GM18508 (cell line): ENCODE results near the gene SLC6A11.

Source experiments
- ATAC-seq: cut with Tn5 transposase; IDR thresholded peaks from one replicate; pipeline ENCODE4 v1.9.1; 2021; ENCODE audit warnings: moderate number of reproducible peaks; ENCODE audit not compliant: insufficient read depth, unreplicated experiment

SLC6A11 gene

DNA sequence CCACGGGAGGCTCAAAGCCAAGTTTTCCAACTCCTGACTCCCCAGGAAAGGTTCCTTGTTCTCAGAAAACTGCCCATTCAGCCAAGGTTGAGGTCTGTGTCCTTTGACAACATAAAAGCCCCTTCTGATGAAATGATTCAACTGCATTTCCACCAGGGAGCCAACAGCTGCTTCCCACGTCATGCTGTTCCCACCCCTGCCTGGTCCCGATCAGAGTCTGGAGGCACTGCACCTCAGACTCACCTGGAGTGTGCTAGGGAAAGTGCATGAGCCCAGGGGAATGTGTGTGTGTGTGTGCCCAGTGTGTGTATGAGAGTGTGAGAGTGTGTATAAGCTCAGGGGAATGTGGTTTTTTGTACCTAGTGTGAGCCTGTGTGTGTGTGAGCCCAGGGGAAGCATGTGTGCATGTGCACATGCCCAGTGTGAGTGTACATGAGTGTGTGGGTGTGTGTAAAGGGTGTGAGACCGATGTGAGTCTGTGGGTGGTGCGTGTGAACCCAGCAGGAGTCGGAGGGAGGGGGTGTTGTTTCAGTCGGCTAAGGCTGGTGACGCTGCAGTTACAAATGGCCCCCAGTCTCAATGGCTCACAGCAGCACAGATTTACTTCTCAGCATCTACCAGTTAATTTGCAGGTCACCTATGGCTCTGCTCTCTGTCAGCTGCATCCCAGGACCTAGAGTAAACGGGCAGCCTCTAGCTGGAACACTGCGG lies 156.2 kb downstream of the SLC6A11 start:
- ATAC-seq, result no peak

DNA sequence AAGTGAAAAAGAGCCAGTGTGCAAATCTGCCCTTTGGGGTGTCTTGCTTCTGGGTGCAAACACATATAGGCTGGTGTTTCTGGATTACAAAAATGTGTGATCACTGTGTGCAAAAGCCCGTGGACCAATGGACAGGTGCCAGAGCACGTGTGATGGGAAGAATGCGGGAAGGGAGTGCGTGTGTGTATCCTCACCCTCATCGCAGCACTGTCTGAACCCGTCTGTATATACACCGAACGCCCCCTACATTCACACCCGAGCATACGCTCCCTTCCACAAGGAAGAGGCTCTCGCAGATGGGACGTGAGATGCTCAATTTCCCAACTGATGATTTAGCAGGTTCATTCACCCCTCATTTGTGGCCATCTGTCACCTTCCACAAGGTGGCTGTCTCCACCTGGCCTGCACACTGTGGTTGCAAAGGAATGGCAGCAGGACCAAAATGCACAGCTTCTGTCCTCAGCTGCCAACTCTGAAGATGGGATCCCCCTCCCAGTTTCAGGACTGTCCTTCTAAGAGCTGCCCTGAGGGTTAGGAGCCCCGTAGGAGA lies 157.1 kb downstream of the SLC6A11 start:
- no peak for ATAC-seq

DNA sequence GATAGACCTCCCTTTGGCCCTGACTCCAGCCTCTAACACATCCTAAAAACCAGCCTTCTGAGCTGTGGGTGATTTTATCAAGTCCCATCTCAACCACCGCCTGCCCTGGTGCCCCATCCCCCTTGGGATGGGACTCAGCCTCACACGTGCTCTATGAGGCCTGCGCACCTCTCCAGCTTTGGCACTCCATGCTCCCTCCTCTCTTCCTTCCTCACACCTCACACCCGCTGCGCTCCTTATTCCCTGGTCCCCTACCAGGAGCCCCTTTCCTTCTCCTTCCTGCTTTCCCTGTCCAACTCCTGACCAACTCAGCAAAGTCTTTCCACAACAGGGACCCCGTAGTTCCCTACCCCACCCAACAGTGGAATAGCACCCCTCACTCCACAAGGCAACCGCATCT lies 158.1 kb downstream of the SLC6A11 start:
- ATAC-seq, result no peak

DNA sequence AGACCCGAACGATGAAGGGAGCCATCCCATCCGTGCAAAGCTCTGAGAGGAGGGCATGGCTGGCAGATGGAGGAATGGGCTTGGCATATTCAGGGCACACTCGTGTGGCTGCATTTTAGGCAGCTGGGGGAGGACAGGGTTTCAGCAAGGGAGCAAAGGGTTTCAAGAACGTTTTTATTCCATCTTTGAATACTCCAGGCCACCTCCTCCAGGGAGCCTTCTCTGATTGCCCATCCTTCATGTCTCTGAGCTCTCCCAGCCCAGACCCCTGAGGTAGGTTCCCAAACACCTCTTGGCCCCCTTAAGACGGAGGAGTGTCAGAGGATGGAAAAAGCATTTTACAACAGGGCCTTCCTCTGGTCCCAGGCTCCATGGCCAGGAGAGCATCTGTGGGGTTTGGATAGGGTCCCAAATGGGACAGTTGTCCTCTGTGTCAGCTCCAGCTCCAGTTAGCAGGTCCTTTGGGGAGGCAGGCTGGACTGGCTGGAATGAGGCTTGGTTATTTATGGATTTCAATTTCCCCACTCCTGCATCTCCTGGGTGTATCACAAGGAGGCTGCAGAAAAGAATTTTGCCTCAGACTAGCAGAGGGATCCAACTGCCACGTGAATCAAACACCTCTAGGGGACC lies 158.8 kb downstream of the SLC6A11 start:
- no peak for ATAC-seq

DNA sequence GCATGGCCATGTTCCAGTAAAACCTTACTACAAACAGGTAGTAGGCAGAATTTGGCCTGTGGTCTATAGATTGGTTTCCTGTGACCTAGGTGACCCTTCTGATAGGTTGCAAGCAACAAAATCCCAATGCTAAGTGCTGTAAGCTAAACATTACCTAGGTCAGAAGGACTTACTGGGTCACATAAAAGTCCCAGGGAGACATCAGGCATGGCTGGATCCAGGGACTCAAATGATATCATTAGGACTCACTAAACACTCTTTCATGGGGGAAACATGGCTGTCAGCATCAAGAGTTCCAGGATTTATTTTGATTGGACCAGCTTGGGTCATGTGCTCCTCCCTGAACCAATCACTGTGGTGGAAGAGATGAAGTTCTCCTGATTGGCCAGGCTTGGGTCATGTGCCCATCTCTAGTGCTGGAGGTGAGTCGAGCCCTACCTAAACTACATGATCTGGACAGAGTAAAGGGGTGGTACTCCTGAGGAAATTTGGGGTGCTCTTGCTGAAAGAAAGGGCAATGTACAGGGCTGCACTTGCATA lies 159.7 kb downstream of the SLC6A11 start:
- no peak for ATAC-seq

DNA sequence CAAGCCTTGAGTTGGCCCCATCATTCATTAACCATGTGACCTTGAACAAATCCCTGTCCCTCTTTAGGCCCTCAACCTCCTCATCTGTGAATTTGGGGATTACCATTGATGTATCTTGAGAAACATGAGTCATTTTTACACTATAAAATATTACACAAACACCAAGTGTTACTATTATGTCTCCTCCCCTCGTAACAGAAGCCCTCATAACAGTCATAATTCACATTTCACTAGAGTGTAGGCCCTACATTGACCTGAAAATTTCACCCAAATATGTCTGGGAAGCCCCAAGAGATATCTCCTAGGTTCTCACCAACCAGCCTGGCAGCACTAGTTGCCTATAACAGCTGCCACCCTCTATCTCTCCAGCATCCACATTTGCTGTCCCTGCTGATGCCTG lies 160.7 kb downstream of the SLC6A11 start:
- no peak for ATAC-seq

DNA sequence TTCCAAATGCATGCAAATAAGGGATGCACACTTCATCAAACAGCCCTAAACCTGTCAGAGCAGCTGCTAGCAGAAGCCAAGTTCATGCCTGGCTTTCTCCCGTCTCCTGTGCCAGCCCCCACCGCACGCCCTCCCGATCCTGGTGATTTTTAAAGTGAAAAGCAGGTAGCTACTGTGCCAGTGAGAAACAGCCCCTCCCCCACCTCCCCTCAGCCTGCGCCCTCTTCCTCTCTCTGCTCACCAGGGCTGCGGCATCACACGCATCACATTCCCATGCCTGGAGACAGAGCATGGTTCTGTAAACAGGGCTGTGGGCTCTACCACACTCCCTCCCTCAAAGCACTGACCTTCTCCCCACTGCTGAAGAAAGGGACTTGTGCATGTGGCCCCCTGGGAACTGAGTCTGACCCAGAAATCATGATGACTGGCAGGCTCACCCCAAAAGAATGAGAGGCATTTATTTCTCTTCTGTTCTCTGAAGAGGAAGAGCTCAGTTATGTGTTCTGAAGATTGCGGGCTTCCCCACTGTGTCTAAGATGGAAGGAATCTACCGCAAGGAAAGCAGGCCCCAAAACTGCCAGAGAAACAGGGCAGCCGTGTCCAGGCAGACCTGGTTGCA lies 162.0 kb downstream of the SLC6A11 start:
- ATAC-seq, result no peak

DNA sequence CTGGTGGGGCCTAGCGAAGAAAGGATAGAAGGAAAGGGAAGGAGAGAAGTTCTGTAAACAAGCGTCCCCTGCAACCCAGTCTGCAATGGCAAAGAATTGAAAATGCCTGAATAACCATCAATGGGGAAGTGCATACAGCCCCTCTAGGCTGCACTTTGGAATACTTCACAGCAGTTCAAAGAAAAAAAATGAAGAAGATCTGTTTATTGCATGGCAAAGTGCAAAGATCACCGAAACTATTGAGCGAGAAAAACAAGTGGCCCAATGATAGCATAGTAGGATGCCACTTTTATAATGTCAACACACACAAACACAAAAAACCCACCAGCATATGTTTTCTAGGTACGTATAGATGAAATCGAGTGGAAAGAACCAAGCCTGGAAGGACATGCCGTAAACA lies 162.9 kb downstream of the SLC6A11 start:
- ATAC-seq, result no peak

DNA sequence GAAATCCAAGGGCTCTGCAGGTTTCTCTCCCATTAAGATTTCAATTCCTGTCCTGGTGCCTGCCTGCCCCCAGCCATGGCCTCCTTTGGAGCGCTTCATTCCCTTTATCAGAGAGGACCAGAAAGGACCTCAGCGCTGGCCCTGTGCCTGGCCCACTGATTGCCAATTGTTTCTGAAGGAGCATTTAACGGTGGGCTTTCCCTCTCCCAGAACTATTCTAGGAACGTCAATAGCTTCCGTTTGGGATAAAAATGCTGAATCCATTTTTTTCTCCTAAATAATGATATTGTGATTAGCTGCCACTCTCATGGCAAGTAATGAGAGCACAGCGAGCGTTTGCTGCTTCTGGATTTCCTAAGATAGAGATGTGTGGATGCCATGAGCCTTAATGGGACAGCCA lies 164.3 kb downstream of the SLC6A11 start:
- no peak for ATAC-seq

DNA sequence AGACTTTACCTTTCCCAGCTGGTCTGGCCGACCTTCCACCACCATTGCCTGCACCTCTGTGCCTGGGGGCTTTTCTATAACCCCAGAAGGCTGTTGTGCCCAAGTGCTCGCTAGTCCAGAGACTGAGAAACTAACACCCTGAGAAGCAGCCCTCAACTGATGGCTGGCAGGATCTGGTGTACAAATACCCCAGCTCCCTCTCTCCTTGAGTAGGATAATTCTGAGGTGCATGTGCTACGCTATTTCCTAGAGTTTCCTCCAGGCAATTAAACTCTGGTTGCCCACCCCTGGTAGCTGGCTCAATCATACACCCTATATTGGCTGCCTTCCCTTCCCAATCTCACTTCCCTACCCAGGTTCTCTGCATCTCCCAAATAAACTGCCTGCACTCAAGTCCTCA lies 165.0 kb downstream of the SLC6A11 start:
- ATAC-seq, result no peak

DNA sequence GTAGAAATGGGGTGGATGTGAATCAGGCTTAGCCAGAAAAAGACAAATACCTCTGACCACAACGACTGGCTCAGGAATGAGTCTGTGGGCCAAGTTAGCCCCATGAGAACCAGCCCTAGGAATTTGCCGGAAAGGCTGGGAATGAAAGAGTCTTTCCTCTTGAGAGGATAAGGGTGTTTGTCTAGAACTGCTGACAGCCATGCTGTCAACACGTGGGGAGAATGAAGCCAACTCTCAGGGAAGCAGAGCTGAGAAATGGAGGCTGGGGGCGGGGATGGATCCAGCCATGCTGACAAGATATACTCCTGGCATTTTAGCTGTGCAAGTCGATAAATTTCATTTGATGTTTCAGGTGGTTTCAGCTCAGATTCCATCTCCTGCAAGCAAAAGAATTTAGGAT lies 165.9 kb downstream of the SLC6A11 start:
- no peak for ATAC-seq

DNA sequence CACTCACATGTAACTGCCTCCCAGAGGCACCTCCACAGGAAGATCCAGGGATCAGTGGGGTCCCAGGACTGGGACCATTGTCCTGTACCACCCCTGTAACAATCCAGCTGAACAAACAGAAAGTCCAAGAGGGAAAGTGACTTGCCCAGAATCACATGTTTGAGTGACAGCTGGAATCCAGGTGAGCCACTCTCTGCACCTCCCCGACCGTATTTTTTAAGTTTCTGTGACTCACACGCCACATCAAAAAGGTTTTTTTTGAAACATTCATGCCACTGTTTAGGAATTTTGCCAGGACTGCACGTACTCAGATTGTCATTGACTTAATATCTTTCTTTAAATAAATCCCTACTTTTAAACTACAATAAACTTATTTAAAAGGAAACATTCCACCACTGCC lies 166.8 kb downstream of the SLC6A11 start:
- no peak for ATAC-seq

DNA sequence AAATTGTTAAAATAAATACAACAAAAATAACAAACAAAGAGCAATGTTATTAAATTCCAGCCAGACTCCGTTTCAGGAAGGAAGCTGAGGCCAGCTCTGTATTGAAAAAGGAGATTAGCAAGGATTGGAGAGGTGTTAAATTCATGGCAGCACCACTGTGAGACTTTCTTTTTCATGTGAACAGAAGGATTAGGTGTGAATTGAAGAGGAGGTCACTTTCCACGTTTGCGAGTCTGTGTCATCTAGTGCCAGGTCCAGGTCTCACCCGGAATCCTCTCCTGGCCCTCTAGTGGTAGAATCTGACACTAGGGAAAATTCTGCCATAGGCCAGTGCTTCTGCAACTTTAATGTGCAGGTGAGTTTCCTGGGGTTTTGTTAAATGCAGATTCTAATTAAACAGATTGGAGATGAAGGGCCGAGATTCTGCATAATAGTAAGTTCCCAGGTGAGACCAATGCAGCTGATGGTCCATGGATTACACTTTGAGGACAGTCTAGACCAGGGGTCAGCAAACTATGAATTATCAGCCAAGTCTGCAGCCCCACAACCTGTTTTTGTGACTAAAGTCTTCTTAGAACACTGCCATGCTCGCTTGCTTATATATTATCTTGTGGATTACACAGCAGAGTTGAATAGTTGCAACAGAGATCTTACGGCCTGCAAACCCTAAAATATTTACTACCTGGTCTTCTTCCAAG lies 167.3 kb downstream of the SLC6A11 start:
- no peak for ATAC-seq

DNA sequence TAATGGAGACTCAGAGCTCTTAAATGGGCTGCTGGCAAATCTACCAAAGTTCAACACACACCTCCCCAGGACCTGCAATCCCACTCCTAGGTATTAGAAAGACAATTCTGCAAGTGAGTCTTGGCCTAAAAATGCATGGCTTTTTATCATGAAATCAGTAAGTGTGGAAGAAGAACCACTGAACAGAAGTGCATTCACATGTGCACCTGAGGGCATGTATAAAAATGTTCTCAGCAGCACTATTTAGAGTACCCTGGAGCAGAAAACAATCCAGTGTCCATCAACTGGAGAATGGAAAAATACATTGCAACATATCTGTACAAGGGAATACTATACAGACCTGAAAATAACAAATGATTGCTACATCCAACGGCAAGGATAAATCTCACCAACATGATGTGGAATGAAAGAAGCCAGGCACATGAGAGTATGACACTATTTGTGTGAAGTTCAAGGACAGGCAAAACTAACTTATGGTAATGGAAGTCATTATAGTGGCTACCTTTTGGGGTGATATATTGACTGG lies 168.4 kb downstream of the SLC6A11 start:
- ATAC-seq, result no peak

DNA sequence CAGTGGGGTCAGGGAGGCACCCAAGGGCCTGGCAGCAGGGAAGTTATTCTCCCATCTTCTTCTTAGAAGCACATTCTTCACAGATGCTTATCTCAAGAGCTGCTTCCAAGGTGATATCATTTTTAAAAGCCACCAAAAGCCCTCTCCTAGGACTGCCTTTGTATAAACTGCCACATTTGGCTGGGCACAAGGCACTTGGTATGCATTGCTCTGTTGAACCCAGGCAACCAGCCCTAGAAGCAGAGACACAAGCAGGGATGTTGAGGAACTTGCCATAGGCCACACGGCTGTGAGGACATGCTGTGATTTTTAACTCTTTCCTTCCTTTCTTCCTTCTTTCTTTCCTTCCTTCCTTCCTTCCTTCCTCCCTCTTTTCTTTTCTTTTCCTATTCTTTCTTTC lies 169.2 kb downstream of the SLC6A11 start:
- no peak for ATAC-seq

DNA sequence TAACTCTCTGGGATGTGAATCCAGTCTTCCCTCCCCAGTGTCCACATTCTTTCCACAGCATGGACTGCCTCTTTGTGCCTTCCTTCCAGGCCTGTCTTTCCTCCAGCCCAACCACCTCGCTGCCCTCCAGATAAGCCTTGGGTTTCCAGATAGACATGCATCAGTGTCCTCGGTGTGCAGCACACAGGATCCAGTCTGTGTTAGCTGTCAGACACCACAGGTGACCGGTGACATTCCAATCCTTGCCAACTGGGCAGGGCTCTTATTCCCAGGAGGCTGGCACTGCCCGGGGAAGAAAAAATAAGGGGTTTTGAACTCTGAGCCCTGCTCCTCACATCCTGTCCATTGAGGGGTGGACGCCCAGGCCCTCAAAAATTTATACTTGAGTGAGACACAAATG lies 170.6 kb downstream of the SLC6A11 start:
- ATAC-seq, result no peak

DNA sequence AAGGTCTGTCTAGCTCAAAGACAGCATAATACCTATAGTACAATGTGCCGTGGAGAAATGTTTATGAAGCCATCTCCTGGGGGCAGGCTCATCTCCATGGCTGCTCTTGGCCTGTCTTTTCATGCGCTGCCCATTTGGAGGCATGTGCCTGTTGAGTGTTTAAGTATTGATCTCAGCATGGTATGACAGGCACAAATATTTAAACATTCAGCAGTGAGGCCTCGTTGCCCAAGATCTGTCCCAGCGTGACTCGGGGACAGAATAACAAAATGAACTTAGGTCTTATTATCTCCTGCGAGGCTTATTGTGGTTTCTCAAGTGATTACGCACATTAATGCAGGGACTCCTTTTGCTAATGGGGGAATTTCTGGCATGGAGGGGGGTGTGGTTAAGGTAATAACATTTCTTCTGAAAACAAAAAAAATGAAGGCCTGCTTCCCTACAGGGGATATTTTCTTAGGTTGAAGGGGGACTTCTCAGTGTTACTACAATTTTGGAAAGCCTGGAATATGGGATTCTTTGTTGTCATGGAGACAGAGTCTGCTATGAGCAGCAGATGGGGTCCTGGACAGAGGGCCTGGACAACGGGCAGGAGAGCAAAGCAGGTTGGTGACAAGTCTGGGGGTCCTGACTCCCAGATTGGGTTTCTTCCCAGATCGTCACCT lies 172.1 kb downstream of the SLC6A11 start:
- ATAC-seq, result no peak

DNA sequence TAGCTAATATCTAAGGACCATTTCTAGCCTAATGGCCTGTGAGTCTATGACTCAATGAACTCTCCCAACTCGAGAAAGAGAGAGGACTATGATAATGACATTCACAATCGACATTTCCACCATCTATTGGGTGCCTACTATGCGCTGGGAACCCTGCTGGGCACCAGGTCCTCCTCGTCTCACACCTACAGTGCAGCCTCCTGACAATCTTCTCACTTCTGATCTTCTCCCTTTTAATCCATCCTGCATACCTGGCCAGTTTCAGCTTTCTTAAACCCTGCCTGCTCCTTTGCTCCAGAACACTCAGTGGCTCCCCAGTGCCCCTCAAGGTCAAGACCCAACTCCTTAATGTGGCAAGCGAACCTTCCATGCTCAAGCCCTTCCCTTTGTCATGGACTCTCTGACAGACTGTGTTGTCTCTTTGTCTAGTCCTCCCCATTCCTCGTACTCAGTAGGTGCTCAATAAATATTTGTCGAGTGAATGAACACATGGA lies 173.0 kb downstream of the SLC6A11 start:
- ATAC-seq, result no peak
